Heart left ventricle (tissue), 13 donors: ENCODE measurements around the gene SEMA6D.

ENCODE experiments used
- CTCF ChIP-seq, 12 donors: fragments of 200-600 bp; sonication (generic) in 4 of 12; IDR thresholded peaks; one replicate each; pipeline versions ENCODE4 v1.5.0 to v1.8.0; 2018 to 2022; ENCODE audit warnings: antibody characterized with exemption in 12 of 12, mild to moderate bottlenecking in 5 of 12
- POLR2A ChIP-seq, 2 donors: fragments of 450-650 bp; IDR thresholded peaks; one replicate each; pipeline ENCODE4 v1.6.1; 2017; ENCODE audit warnings: antibody characterized with exemption in 2 of 2, mild to moderate bottlenecking in 2 of 2, moderate library complexity in 2 of 2
- donor health status: ischemic (EF 13 %, LVEDD 7.1; RV severe dilation, severe dysfunction).
- donor health status: DM: no; HTN: yes; CAD: no.
- donor health status: DM: no; HTN: no; CAD: no.
- donor health status: ischemic (EF 25% LVEDD 6.9; RV normal size, moderate dysfunction).
- donor health status: ischemic (EF 25% LVEDD 5.7; RV mildly dilated, moderate dysfunction).
- donor health status: ischemic (EF 35%, LVEDD 5.7; RV mildly dilated, moderate dysfunction).
- donor health status: nonischemic (EF 11% LVEDD 7.7; RV severe dilation, severe dysfunction).
- donor health status: DM: yes; HTN: yes; CAD: no.
- donor health status: PGD.
- donor health status: ischemic (EF 29% LVEDD 5.4; RV normal size, mild dysfunction).
- donor health status: nonischemic (EF 23%, LVEDD 6.1; RV moderate dilation, normal function).

GRCh38 chr15:47718497-47719437, 1.5 kb downstream of the SEMA6D start:
- no peak for TF ChIP-seq CTCF (IDR thresholded peaks at IDR 0.05)
- no peak for TF ChIP-seq POLR2A (IDR thresholded peaks at IDR 0.05)
